HepG2 (cell line): ENCODE data around the gene ALDOA. TPM values are rescaled to one million over a fixed set of nuclear protein-coding genes. Genes with fewer than 3 reads are reported as not detected.
A peak's percentile ranks its signal among the peaks of the same experiment; 100 is the strongest.

Source experiments
- ATF5 ChIP-seq: sonication (generic); formaldehyde crosslinking; IDR thresholded peaks from 2 replicates; pipeline ENCODE4 v1.4.0; 2020; ENCODE audit warnings: mild to moderate bottlenecking, low read depth, missing genetic modification reagents
- CEBPG ChIP-seq: IDR thresholded peaks from 2 replicates; pipeline ENCODE4 v1.6.1; 2016
- ETS1 ChIP-seq: sonication (generic); formaldehyde crosslinking; IDR thresholded peaks from 2 replicates; pipeline ENCODE4 v1.4.0; 2020; ENCODE audit warnings: missing genetic modification reagents
- HDAC2 ChIP-seq: sonication (generic); formaldehyde crosslinking; IDR thresholded peaks from 2 replicates; pipeline ENCODE4 v1.4.0; 2020; ENCODE audit warnings: missing genetic modification reagents
- HIC2 ChIP-seq: sonication (generic); formaldehyde crosslinking; IDR thresholded peaks from 2 replicates; pipeline ENCODE4 v1.9.0; 2022; ENCODE audit warnings: low read depth, missing genetic modification reagents
- KLF12 ChIP-seq: sonication (generic); formaldehyde crosslinking; IDR thresholded peaks from 2 replicates; pipeline ENCODE4 v1.4.0; 2020; ENCODE audit warnings: missing genetic modification reagents, borderline replicate concordance
- NR0B2 ChIP-seq: sonication (generic); formaldehyde crosslinking; IDR thresholded peaks from 2 replicates; pipeline ENCODE4 v1.4.0; 2020; ENCODE audit warnings: mild to moderate bottlenecking, missing genetic modification reagents
- POGK ChIP-seq: sonication (generic); formaldehyde crosslinking; conservative IDR thresholded peaks from 2 replicates; pipeline ENCODE4 v1.8.0; 2022; ENCODE audit warnings: mild to moderate bottlenecking, moderate library complexity, missing genetic modification reagents
- SMYD3 ChIP-seq: sonication (generic); formaldehyde crosslinking; IDR thresholded peaks from 2 replicates; pipeline ENCODE4 v1.8.1; 2023; ENCODE audit warnings: mild to moderate bottlenecking, missing genetic modification reagents
- ZFP62 ChIP-seq: sonication (generic); formaldehyde crosslinking; IDR thresholded peaks from 2 replicates; pipeline ENCODE4 v1.4.0; 2020; ENCODE audit warnings: missing genetic modification reagents
- ZIK1 ChIP-seq: sonication (generic); formaldehyde crosslinking; IDR thresholded peaks from 2 replicates; pipeline ENCODE4 v1.5.0; 2020; ENCODE audit warnings: mild to moderate bottlenecking, low read depth, missing genetic modification reagents, borderline replicate concordance
- ZNF10 ChIP-seq: sonication (generic); formaldehyde crosslinking; IDR thresholded peaks from 2 replicates; pipeline ENCODE4 v1.4.0; 2020; ENCODE audit warnings: mild to moderate bottlenecking, low read depth, missing genetic modification reagents, borderline replicate concordance
- ZNF12 ChIP-seq: sonication (generic); formaldehyde crosslinking; IDR thresholded peaks from 2 replicates; pipeline ENCODE4 v1.5.0; 2020; ENCODE audit warnings: missing genetic modification reagents
- ZNF335 ChIP-seq: sonication (generic); formaldehyde crosslinking; IDR thresholded peaks from 2 replicates; pipeline ENCODE4 v1.4.0; 2020; ENCODE audit warnings: missing genetic modification reagents
- ZNF503 ChIP-seq: sonication (generic); formaldehyde crosslinking; IDR thresholded peaks from 2 replicates; pipeline ENCODE4 v1.4.0; 2020; ENCODE audit warnings: missing genetic modification reagents
- ZNF687 ChIP-seq: sonication (generic); formaldehyde crosslinking; IDR thresholded peaks from 2 replicates; pipeline ENCODE4 v1.5.1; 2020; ENCODE audit warnings: mild to moderate bottlenecking, missing genetic modification reagents, moderate library complexity
- polyA plus RNA-seq, 8 experiments: library from polyadenylated mRNA; depleted of rRNA in 3 of 8; stranded (reverse) in 7 of 8; unstranded in 1 of 8; fragments of >200 nt; fragmentation: Illumina TruSeq in 4 of 8; extraction: Trizol in 4 of 8; gene quantifications; 2 replicates each; pipeline versions ENCODE4 v1.2.1 to v1.2.3, GENCODE V29; 2011 to 2016; ENCODE audit warnings: low read depth in 4 of 8, missing spikeins in 1 of 8, mixed read lengths in 1 of 8; ENCODE audit not compliant: insufficient read depth in 1 of 8
- total RNA-seq, 5 experiments: library from RNA; depleted of rRNA; stranded (reverse); fragments of >200 nt; fragmentation: Illumina TruSeq; extraction: Trizol; gene quantifications; 2 replicates each; pipeline ENCODE4 v1.2.3, GENCODE V29; 2016; ENCODE audit warnings: low read depth in 1 of 5

Gene ALDOA
- total and polyA plus RNA-seq, 2 of the 13 experiments (the other 11 are each of a cell fraction or from before 2014, with no cell fraction given): 925 to 1,884 TPM

GRCh38 chr16:30088832-30089624 is 23.5 kb downstream of the ALDOA start (continued):
- no peak for TF ChIP-seq ZFP62 (CRISPR knock-in tag)
- TF ChIP-seq ZNF687: peak; percentile 90
- TF ChIP-seq ZNF12: no peak
- TF ChIP-seq ZNF10 (CRISPR knock-in tag): no peak
- TF ChIP-seq KLF12: no peak
- no peak for TF ChIP-seq ZIK1 (CRISPR knock-in tag)
- TF ChIP-seq POGK: no peak
- TF ChIP-seq HIC2 (CRISPR knock-in tag): no peak
- TF ChIP-seq NR0B2 (CRISPR knock-in tag): 0 out of 2 replicates have a peak, but pooled peaks have one; percentile 20
- TF ChIP-seq ZNF335 (CRISPR knock-in tag): no peak
- TF ChIP-seq CEBPG (CRISPR knock-in tag): no peak
- TF ChIP-seq ETS1: no peak
- TF ChIP-seq ATF5: no peak
- no peak for TF ChIP-seq SMYD3 (CRISPR knock-in tag)
- no peak for TF ChIP-seq ZNF503
- TF ChIP-seq HDAC2: no peak
